UCSD-AML1 (cell line): ENCODE results near the gene ARSB.
"Not testable (repeated sequence)": the region's sequence is repeated elsewhere in the genome, so short reads cannot be mapped to it uniquely, and the experiment has no call there.

Source experiments
- DNase-seq: peaks from one replicate; lab custom pipeline; 2025; ENCODE audit not compliant: unreplicated experiment; lab: John Stamatoyannopoulos, UW

Gene ARSB

DNA sequence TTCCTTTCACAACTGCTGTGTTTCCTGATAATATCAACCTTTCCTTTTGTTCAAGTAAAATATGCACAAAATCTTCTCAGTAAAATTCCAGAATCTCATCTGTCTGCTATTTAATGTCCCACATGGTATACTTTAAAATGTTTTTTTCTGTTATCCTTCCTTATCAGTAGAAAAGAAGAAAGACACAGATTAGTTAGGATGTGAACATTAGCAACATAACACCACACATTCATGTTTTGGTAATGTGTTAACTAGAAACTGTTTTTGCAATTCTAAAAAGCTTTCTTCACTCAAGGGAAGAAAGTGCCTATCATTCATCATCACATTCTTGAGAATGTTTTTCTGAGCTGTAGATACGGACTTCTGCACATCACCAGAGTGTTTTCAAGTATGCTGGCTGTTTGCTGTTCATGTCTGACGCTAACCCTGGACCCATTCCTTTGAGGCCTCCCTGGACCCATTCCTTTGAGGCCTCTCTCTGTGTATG lies 10.5 kb upstream of the ARSB start:
- DNase-seq, result no peak

DNA sequence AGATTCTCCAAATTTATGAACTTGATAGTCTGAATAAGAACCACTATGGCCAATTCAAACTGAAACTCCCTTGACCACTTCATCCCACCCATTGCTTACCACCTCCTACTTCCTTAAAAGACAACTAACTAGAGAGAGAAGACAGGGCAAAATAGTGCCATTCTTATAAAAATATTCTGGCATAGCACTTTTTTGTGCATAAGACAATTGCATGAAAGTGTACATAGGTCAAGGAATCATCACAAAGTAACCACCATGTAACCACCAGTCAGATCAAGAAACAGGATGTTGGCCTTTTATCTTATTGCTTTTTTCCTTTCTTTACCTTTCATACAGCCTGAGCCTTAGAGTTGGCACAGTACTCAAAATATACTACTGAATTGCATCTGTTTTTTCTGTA lies 8.1 kb upstream of the ARSB start:
- DNase-seq, result no peak

DNA sequence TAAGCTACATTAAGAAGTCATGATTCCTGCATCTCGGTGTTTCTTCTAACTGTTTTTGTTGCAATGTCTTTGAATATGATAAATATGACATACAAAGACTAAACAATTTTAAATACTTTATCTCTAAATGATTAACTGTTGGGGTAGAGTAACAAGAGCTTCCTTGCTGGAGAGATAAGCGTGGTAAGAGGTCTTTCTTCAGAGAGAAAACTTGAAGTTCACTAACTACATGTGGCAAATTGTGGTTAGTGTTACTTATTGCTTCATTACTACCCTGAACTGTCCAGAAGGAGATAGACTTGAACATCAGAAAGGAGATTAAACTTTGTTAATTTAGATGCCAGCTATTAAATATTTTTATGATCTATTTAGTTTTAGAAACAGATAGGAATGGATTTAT lies 7.0 kb upstream of the ARSB start:
- DNase-seq, result no peak

DNA sequence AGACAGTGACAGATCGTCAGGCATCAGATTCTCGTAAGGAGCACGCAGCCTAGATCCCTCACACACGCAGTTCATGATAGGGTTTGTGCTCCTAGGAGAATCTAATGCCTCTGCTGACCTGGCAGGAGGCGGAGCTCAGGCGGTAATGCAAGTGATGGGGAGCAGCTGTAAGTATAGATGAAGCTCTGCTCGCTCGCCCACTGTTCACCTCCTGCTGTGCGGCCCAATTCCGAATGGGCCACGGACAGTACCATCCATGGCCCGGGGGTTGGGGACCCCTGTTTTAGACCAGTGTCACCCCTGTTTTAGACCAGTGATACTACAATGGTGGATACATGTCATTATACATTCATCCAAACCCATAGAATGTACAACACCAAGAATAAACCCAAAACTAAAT lies 4.0 kb upstream of the ARSB start:
- no peak for DNase-seq

DNA sequence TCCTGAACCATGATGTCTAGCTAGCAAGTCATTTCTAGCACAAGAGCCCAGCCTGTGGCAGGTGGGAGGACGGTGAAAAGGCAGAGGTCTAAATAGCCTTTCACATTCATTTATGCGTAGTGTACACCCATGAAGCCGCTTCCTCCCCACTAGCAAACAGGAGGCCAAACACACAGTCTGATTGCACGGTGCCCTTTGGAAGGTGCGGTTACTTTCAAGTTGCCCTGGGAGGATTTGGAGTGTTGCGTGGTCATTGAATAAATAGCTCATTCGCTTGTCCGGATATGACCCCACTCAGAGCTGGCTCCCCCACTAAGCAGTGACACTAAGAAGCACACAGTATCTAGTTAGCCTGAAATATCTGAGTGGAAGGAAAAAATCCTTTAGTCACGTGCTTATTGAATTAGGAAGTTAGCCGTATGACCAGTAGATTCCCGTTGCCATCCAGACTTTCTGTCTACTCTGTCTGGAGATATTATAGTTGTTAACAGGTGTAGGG lies 664 bp upstream of the ARSB start:
- DNase-seq, result peak; percentile 44

DNA sequence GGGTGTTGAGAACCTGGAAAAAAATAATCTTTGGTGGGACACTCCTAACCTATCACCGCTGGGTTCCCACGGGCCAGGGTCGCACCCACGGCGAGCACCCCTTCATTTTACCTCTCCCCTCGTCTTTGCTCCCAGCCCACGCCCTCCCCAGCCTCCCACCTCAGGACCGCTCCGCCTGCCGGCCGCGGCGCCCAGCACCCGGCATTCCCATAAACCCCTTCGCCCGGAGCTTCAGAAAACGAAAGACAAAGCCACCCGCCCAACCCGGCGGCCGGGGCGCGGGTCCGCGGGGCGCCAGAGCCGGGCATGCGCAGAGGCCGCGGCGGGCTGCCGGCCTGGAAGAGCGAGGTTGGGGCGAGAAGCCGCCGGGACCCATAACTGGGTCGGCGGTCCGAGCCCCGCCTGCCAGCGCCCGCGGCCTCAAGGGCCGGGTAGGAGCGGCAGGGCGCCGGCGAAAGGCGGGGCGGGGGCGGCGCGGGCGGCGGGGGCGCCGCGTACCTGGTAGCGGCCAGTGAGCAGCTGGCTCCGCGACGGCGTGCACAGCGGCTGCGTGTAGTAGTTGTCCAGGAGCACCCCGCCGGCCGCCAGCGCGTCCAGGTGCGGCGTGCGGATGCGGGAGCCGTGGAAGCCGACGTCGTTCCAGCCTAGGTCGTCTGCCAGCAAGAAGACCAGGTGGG lies 533 bp downstream of the ARSB start:
- DNase-seq, result peak; percentile 85

DNA sequence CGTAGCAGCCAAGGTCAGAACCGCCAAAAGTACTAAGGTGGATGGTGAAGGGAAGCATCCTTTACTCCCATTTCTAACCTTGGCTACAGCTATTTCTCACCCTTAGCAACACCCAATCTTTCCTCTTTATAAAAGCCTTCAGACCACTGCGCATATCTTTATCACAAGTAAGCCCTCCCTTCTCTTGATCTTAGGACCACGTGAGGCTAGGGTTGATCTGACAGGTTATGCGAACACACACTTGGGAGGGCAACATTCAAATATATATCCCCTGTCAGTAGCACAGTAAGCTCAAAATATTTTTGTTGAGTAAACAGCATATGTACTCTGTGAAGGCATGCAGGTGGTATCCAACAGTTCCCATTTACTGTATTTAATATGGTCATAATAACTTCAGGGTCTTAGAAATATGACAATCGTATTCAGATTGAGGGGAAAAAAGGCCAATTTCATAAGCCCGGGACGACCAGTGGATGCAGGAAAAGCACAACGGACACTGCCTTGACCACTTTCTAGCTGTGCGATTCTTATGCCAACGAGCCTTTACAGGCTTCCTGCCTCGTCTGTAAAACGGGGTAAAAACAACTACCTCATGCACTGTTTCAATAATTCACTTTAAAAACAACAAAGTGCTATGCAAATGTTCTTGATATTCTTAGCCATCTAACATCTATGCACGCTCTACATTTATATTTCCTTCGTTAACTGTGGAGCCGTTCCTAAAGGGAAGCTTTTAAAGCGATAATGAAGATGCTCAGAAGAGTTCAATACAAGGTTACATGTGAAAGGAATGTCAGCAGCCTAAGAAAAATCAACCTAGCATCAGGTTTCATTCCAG lies 1.3 kb downstream of the ARSB start:
- no peak for DNase-seq

DNA sequence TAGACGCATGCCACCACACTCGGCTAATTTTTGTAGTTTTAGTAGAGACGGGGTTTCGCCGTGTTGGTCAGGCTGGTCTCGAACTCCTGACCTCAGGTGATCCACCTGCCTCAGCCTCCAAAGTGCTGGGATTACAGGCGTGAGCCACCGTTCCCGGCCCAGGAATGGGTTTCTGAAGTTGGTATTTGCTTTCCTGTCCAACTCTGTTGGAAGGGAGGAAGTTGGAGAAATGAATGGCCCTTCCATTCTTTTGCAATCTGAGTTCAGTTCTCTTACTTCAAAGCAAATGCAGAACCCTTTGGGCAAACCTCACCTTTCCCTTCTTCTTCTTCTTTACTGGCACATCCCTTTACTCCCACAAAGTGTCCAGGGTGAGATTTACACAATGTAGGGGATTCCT lies 1.9 kb downstream of the ARSB start:
- DNase-seq, result not testable (repeated sequence)

DNA sequence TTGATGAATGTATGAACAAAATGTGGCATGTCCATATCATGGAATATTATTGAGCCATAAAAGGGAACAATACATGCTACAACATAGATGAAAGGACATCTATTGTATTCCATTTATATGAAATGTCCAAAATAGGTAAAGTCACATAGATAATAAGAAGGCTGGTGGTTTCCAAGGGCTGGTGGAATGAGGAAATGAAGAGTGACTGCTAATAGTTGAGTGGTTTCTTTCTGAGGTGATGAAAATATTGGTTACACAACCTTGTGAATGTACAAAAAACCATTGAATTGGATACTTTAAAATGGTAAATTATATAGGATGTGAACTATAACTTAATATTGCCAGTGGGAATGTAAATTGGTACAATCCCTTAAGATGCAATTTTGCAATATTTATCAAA lies 5.2 kb downstream of the ARSB start:
- no peak for DNase-seq

DNA sequence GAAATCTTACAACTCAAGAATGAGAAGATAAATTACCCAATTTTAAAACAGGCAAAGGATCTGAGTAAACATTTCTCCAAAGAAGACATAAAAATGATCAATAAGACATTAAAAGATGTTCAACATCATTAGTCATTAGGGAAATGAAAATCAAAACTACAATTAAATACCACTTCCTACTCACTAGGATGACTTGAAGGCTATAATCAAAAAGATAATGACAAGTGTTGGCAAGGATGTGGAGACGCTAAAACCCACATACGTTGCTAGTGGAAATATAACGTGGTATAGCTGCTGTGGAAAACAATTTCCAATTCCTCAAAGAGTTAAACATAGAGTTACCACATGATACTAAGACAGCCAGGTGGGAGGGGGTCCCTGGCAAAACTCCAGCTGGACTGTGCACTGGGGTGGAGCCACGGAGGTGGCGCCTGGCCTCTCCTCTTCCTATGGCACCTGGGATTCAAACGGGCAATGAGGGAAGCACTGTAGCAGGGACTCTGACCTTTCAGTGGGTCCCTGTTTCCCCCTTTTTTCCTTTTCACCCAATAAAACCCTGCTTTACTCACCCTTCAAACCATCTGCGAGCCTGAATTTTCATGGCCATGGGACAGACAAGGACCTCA lies 5.9 kb downstream of the ARSB start:
- DNase-seq, result no peak

DNA sequence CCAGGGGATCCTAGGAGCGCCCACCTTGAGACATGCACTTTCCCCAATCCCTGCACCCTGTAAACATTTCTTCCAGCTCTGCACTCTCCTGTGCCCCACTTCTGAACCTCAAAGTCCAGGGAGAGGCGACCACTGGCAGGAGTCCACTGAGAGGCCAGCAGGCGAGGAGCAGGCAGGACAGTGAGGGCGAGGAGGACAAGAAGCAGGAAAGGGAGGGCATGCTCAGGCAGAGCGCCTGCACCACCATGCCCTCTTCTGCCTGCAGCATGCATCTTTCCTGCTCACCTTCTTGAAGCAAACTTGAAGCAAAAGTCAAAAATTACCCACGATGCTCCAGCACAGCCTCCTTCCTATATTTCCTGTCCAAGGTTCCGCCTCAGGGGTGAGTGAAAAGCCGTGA lies 10.1 kb downstream of the ARSB start:
- no peak for DNase-seq

DNA sequence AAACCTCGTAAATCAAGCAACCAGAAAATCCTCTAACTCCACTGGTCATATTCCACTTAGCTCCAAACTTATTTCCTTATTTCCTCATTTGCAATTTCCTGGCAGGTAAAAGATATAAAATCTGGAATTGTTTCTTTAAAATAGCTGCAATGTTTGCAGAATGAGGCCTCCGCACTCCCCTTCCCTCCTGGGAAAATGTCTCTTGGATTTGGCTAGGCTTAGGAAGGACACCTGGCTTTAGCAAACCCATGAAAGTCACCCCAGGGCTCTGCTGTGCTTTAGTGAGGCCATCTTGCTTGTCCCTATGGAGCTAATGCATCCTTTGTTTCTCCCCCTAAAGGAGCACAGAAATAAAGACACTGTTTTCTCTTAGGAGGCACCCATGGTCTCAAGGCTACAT lies 10.5 kb downstream of the ARSB start:
- no peak for DNase-seq

DNA sequence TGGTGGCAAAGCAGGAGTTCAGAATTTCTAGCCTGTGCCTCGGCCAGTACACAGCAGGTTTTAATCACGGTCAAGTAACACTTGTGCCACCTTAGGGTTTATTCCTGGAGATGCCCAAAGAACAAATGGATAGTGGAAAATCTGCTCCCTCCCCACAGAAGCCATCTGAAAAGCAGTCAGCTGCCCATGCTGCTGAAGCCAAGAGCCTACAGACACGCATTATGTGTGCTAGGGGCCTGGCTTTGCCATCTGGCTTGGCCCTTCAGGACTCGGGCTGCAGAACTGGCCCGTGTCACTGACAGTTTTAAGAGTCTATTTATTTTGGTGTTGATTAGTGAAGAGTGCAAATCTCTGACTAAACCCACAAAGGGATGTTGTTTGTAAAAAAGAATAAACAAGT lies 11.1 kb downstream of the ARSB start:
- DNase-seq, result no peak

DNA sequence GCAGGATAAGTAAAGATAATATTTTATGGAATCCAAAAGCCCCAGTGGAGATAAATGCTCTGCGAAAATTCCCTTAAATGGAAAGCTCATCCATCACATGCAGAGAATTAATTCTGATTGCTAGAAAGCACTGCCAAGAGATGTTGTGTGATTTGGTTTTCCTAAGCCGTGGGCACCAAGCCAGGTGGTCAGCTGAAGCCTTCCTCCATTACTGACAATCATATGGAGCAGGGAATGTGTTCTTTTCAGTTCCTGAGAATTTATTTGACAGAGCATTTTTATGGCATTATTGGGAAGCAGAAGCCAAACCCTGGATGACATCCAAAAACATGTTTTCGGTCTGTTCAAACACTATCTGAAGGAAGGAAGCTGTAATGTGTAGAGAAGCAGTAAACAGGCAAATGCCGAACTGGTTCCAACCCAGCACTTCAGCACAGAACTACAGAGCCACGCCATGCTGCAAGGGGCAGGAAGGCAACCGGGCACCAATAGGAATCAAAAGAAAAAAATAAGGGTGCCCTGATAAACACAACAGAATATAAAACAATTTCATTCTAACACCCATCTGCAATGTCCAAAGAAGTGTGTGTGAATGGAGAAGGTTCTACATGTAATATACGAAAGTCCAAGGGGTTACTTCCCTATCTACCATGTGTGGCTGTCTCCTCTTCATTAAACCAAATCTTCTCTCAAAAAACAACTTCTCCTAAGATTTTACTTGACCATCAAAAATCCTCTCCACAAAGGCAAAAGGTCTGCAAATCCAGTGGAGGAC lies 12.3 kb downstream of the ARSB start:
- no peak for DNase-seq

DNA sequence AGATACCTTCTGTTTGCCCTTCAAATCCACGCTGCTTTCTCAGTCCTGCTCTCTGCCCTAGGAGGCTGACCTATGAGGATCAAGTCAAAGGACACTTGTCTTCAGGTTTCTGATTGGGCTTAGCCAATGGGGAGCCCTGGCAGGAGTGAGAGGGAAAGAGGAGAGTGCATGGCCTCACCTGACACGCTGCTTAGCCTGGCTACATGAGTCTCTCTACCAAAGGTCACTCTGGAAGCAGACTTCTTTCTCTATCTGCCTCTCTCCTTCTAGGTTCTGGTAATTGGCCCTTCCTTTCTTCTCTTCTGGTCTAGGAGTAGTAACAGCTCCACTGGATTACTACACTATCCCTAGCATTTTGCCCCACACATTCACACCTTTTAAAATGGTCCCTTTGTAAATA lies 13.1 kb downstream of the ARSB start:
- DNase-seq, result no peak

DNA sequence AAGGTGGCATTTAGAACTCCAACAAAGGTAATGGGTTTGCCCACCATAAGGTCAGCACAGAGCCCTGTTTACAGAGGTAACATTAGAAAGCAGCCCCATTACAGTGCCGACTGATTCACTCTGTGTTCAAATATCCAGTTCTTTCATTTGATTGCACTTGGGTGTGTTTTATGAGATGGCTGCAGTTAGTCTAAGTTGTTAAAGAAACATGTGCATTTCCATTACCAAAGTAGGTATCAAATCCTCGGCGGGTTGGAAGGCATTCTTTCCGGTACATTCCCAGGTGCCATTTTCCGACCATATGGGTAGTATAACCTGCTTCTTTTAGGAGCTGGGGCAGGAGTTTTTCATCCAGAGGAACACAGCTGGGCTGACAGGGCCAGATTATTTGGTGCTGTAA lies 16.3 kb downstream of the ARSB start:
- DNase-seq, result no peak

DNA sequence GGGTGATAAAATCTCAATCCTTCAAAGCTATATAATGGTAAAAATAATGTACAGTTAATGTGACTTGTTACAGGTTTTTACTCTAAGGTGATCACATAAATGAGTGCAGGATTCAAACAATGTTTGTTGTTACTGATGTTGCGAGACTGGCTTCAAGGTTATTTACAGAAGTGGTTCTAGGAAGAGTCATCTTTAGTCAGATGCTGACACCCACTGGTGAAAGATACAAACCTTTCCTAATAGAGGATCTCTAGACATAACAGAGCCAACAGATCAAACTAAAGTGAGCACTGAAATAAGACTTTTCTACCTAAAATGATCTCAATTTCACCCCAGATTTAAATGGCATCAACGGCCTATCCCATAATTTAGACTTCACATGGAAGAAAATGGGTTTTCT lies 20.2 kb downstream of the ARSB start:
- no peak for DNase-seq

DNA sequence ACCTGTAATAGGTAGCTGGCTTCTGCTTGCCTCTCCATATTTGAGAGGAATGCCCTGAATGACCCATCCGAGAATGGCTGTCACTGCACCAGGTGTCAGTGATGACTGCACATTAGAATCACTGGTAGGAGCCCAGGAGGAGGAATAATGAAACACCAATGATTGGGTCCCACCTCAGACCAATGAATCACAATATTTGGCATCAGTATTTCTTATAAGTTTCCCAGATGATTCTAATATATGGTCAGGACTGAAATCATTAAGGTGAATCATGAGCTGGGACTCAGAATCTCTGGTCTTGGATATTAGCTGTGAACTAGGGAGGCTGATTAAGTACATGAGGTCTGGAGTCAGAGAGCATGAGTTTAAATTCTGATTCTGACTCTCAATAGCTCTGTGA lies 23.4 kb downstream of the ARSB start:
- DNase-seq, result no peak

DNA sequence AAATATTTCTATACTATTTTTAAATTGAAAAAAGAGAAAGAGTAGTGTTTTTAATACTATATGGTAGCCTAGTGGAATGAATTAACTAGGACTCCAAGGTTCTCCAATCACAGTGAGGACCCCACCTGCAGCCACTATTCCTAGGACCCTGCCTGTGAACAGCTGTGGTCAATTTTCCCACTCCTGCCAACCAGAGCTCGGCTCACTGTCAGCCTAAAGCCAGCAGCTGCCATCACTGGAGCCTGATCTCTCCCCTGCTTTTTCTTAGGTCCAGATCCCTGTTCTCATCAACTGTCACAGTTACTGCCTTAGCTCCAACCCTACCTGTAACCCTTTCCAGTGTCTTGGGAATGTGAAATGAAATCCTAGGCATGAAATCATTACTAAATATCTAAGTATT lies 25.3 kb downstream of the ARSB start:
- DNase-seq, result no peak

DNA sequence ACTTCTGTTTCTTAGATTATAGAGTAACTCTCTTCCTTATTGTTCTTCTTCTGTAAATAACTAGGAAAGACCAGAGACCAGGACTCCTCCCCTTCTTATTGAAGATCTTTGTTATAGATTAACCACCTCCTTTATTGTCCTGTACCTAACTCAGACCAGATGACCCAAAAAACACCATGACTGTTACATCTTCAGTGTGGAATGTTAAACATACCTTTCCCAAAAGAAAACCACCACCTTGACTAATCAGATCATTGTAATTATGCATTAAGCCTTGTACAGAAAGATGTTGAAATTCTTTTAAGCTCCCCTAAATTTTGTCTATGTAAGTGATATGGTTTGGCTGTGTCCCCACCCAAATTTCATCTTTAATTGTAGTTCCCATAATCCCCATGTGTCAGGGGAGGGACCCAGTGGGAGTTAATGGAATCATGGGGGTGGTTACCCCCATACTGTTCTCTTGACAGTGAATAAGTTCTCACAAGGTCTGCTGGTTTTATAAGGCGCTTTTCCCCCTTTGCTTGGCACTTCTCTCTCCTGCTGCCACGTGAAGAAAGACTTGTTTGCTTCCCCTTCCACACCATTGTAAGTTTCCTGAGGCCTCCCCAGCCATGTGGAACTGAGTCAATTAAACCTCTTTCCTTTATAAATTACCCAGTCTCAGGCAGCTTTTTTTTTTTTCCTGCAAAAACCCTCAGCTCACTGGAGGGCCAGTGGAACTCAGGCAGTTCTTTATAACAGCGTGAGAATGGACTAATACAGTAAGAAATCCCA lies 26.3 kb downstream of the ARSB start:
- DNase-seq, result no peak
